ENCODE data around the gene PHETA1. TPM values are rescaled to one million over a fixed set of nuclear protein-coding genes. Genes with fewer than 3 reads are reported as not detected.
"Not testable (repeated sequence)": the region's sequence is repeated elsewhere in the genome, so short reads cannot be mapped to it uniquely, and the experiment has no call there.

PHETA1 gene
- polyA plus RNA-seq, 3 donors: 3.4 to 15.3 (median 4.9) TPM

- Histone ChIP-seq H3K9me3 (replicated peaks in 1 of 2; ENCODE audit: control insufficient read depth in 1 of 2, insufficient read depth in 1 of 2, low read length in 2 of 2) (peaks cover 0 to 3% of the 10 kb centered on the region in 2 donors), H3K9ac (ENCODE audit: insufficient read depth, low read length, poor library complexity, severe bottlenecking) (no peak overlapping the region), H3K4me3 (replicated peaks in 1 of 3; ENCODE audit: low read depth in 2 of 3, low read length in 3 of 3) (no peak overlapping the region), H3K27me3 (ENCODE audit: control insufficient read depth in 2 of 2, insufficient read depth in 2 of 2, low read length in 2 of 2) (no peaks in the 10 kb centered on the region), H2AFZ (ENCODE audit: insufficient read depth, low read depth, low read length, poor library complexity, severe bottlenecking) (no peak overlapping the region), H3K27ac (ENCODE audit: low read depth in 1 of 2, low read length in 2 of 2) (no peak overlapping the region), H3K36me3 (replicated peaks in 1 of 2; ENCODE audit: control insufficient read depth in 1 of 2, insufficient read depth in 2 of 2, low read length in 2 of 2) (no peaks in the 10 kb centered on the region), H3K4me2 (replicated peaks; ENCODE audit: extremely low read depth, low read length, poor library complexity, severe bottlenecking) (no peak overlapping the region), H3K79me2 (ENCODE audit: insufficient read depth, low read length) (no peaks in the 10 kb centered on the region), H3K4me1 (ENCODE audit: control insufficient read depth in 1 of 2, insufficient read depth in 2 of 2, low read length in 2 of 2) (peaks cover 0 to 9% of the 10 kb centered on the region in 2 donors), H4K20me1 (ENCODE audit: insufficient read depth, low read length) (no peaks in the 10 kb centered on the region)
- DNase-seq: no peak
- peaks cover 4 to 10% of the 10 kb centered on the region in 2 donors for H3K36me3 Mint-ChIP-seq
- H3K4me1 Mint-ChIP-seq: peaks cover 6% of the 10 kb centered on the region
- intact Hi-C loops (cut with micrococcal nuclease): no loop called here
- peaks cover 1 to 16% (median 9%) of the 10 kb centered on the region in 3 donors for H3K27me3 Mint-ChIP-seq (ENCODE audit: low read depth in 3 of 3)
- no peak overlapping the region for H3K4me3 Mint-ChIP-seq
- no peak for TF ChIP-seq CTCF (IDR thresholded peaks at IDR 0.05)
- no peak overlapping the region for H3K27ac Mint-ChIP-seq
- H3K9me3 Mint-ChIP-seq: peaks cover 0 to 7% (median 6%) of the 10 kb centered on the region in 7 donors
- WGBS (ENCODE audit: insufficient coverage): 96% methylated on average over 2 of the region's 6 CpGs
These were observed 11.2 kb upstream of the PHETA1 start for GRCh38 chr12:111379942-111380554.

- no peak overlapping the region for H3K4me3 Mint-ChIP-seq
- no peaks in the 10 kb centered on the region for H3K36me3 ChIP-seq (replicated peaks in 1 of 2; ENCODE audit: control insufficient read depth in 1 of 2, insufficient read depth in 2 of 2, low read length in 2 of 2)
- peaks cover 0 to 9% of the 10 kb centered on the region in 2 donors for H3K4me1 ChIP-seq (ENCODE audit: control insufficient read depth in 1 of 2, insufficient read depth in 2 of 2, low read length in 2 of 2)
- no peaks in the 10 kb centered on the region for H3K27me3 ChIP-seq (ENCODE audit: control insufficient read depth in 2 of 2, insufficient read depth in 2 of 2, low read length in 2 of 2)
- DNase-seq: no peak
- no peaks in the 10 kb centered on the region for H4K20me1 ChIP-seq (ENCODE audit: insufficient read depth, low read length)
- no CpG with 5 or more reads among the region's 3 CpGs for WGBS (ENCODE audit: insufficient coverage)
- no peak overlapping the region for H2AFZ ChIP-seq (ENCODE audit: insufficient read depth, low read depth, low read length, poor library complexity, severe bottlenecking)
- H3K4me3 ChIP-seq (replicated peaks in 1 of 3; ENCODE audit: low read depth in 2 of 3, low read length in 3 of 3): no peak overlapping the region
- peaks cover 2 to 12% (median 3%) of the 10 kb centered on the region in 3 donors for H3K27me3 Mint-ChIP-seq (ENCODE audit: low read depth in 3 of 3)
- H3K4me1 Mint-ChIP-seq: peaks cover 6% of the 10 kb centered on the region
- no peak for TF ChIP-seq CTCF (IDR thresholded peaks at IDR 0.05)
- H3K9me3 Mint-ChIP-seq: peaks cover 9 to 21% (median 17%) of the 10 kb centered on the region in 7 donors
- H3K27ac ChIP-seq (ENCODE audit: low read depth in 1 of 2, low read length in 2 of 2): no peak overlapping the region
- no peak overlapping the region for H3K9ac ChIP-seq (ENCODE audit: insufficient read depth, low read length, poor library complexity, severe bottlenecking)
- H3K36me3 Mint-ChIP-seq: peaks cover 13 to 28% of the 10 kb centered on the region in 2 donors
- peaks cover 0 to 11% of the 10 kb centered on the region in 2 donors for H3K9me3 ChIP-seq (replicated peaks in 1 of 2; ENCODE audit: control insufficient read depth in 1 of 2, insufficient read depth in 1 of 2, low read length in 2 of 2)
- H3K79me2 ChIP-seq (ENCODE audit: insufficient read depth, low read length): no peaks in the 10 kb centered on the region
- intact Hi-C loops (cut with micrococcal nuclease): no loop called here
- H3K4me2 ChIP-seq (replicated peaks; ENCODE audit: extremely low read depth, low read length, poor library complexity, severe bottlenecking): no peak overlapping the region
- no peak overlapping the region for H3K27ac Mint-ChIP-seq
These were observed 8.5 kb upstream of the PHETA1 start for GRCh38 chr12:111377440-111377839.

GRCh38 chr12:111373231-111373630, 4.3 kb upstream of the PHETA1 start:
- H3K27ac Mint-ChIP-seq; intact Hi-C loops (cut with micrococcal nuclease); H3K4me3 Mint-ChIP-seq: not testable (repeated sequence)

More at GRCh38 chr12:111373231-111373630, 4.3 kb upstream of the PHETA1 start:
- H3K36me3 Mint-ChIP-seq: peaks cover 18 to 30% of the 10 kb centered on the region in 2 donors
- H3K27me3 ChIP-seq (ENCODE audit: control insufficient read depth in 2 of 2, insufficient read depth in 2 of 2, low read length in 2 of 2); H3K27me3 Mint-ChIP-seq (ENCODE audit: low read depth in 3 of 3); H2AFZ ChIP-seq (ENCODE audit: insufficient read depth, low read depth, low read length, poor library complexity, severe bottlenecking); H3K36me3 ChIP-seq (replicated peaks in 1 of 2; ENCODE audit: control insufficient read depth in 1 of 2, insufficient read depth in 2 of 2, low read length in 2 of 2); H4K20me1 ChIP-seq (ENCODE audit: insufficient read depth, low read length); H3K79me2 ChIP-seq (ENCODE audit: insufficient read depth, low read length); H3K9ac ChIP-seq (ENCODE audit: insufficient read depth, low read length, poor library complexity, severe bottlenecking); H3K27ac ChIP-seq (ENCODE audit: low read depth in 1 of 2, low read length in 2 of 2); H3K4me3 ChIP-seq (replicated peaks in 1 of 3; ENCODE audit: low read depth in 2 of 3, low read length in 3 of 3); H3K4me2 ChIP-seq (replicated peaks; ENCODE audit: extremely low read depth, low read length, poor library complexity, severe bottlenecking); DNase-seq: not testable (repeated sequence)
- H3K4me1 Mint-ChIP-seq: peaks cover 17% of the 10 kb centered on the region
- WGBS (ENCODE audit: insufficient coverage): no CpG with 5 or more reads among the region's 1 CpG
- H3K4me1 ChIP-seq (ENCODE audit: control insufficient read depth in 1 of 2, insufficient read depth in 2 of 2, low read length in 2 of 2): peaks cover 15 to 24% of the 10 kb centered on the region in 2 donors
- peaks cover 0 to 11% of the 10 kb centered on the region in 2 donors for H3K9me3 ChIP-seq (replicated peaks in 1 of 2; ENCODE audit: control insufficient read depth in 1 of 2, insufficient read depth in 1 of 2, low read length in 2 of 2)
- H3K9me3 Mint-ChIP-seq: peaks cover 9 to 21% (median 17%) of the 10 kb centered on the region in 7 donors
